Endothelial cell of umbilical vein (primary cell): ENCODE data around the gene LRRC8E.

Source experiments
- EZH2 ChIP-seq: IDR thresholded peaks from 2 replicates; pipeline ENCODE4 v1.6.1; 2012; ENCODE audit warnings: borderline replicate concordance, low read depth, mild to moderate bottlenecking, moderate library complexity, low read length, inconsistent platforms; ENCODE audit not compliant: severe bottlenecking
- FOS ChIP-seq: IDR thresholded peaks from 2 replicates; pipeline ENCODE4 v1.6.1; 2011; ENCODE audit warnings: mild to moderate bottlenecking, low read length, moderate library complexity, borderline replicate concordance; ENCODE audit not compliant: insufficient read depth
- GATA2 ChIP-seq: IDR thresholded peaks from 2 replicates; pipeline ENCODE4 v1.7.0; 2011; ENCODE audit warnings: low read depth, mild to moderate bottlenecking, moderate library complexity, mixed read lengths, low read length; ENCODE audit not compliant: insufficient read length, insufficient read depth
- JUN ChIP-seq: IDR thresholded peaks from 2 replicates; pipeline ENCODE4 v1.6.1; 2011; ENCODE audit warnings: borderline replicate concordance, low read depth; ENCODE audit not compliant: insufficient read length, insufficient read depth
- MYC ChIP-seq: IDR thresholded peaks from one replicate; pipeline ENCODE4 v1.6.1; 2011; ENCODE audit warnings: mild to moderate bottlenecking, low read depth, low read length
- POLR2A ChIP-seq: IDR thresholded peaks from 2 replicates; pipeline ENCODE4 v1.6.1; 2012; ENCODE audit warnings: low read depth, mild to moderate bottlenecking, control low read depth, low read length
- POLR2AphosphoS5 ChIP-seq: IDR thresholded peaks from 2 replicates; pipeline ENCODE4 v1.6.1; 2012; ENCODE audit warnings: low read depth, mild to moderate bottlenecking, control low read depth, low read length, moderate library complexity; ENCODE audit not compliant: insufficient read depth
- TF ChIP-seq, protein P1 (sequence below), 2 donors: IDR thresholded peaks; 1 replicate in 1 of 2; 2 replicates in 1 of 2; pipeline ENCODE4 v1.5.1; 2011; ENCODE audit warnings: low read length in 2 of 2, mild to moderate bottlenecking in 2 of 2, moderate library complexity in 2 of 2, control low read depth in 1 of 2, inconsistent platforms in 1 of 2, low read depth in 1 of 2; ENCODE audit not compliant: insufficient read depth in 1 of 2; ENCODE audit errors: extremely low read depth in 1 of 2
- TF ChIP-seq, protein P2 (sequence below): IDR thresholded peaks from 2 replicates; pipeline ENCODE4 v1.6.1; 2011; ENCODE audit not compliant: insufficient read depth, insufficient read length

- TF ChIP-seq, protein P1, sequence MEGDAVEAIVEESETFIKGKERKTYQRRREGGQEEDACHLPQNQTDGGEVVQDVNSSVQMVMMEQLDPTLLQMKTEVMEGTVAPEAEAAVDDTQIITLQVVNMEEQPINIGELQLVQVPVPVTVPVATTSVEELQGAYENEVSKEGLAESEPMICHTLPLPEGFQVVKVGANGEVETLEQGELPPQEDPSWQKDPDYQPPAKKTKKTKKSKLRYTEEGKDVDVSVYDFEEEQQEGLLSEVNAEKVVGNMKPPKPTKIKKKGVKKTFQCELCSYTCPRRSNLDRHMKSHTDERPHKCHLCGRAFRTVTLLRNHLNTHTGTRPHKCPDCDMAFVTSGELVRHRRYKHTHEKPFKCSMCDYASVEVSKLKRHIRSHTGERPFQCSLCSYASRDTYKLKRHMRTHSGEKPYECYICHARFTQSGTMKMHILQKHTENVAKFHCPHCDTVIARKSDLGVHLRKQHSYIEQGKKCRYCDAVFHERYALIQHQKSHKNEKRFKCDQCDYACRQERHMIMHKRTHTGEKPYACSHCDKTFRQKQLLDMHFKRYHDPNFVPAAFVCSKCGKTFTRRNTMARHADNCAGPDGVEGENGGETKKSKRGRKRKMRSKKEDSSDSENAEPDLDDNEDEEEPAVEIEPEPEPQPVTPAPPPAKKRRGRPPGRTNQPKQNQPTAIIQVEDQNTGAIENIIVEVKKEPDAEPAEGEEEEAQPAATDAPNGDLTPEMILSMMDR (IDR thresholded peaks at IDR 0.05; ENCODE audit: extremely low read depth in 1 of 2, insufficient read depth in 1 of 2, low read depth in 1 of 2, low read length in 2 of 2), result no peak
- TF ChIP-seq POLR2A, result no peak
- TF ChIP-seq JUN, result no peak
- no peak for TF ChIP-seq POLR2AphosphoS5
- TF ChIP-seq EZH2, result no peak
- no peak for TF ChIP-seq FOS
- TF ChIP-seq GATA2, result no peak
- TF ChIP-seq, protein P2, sequence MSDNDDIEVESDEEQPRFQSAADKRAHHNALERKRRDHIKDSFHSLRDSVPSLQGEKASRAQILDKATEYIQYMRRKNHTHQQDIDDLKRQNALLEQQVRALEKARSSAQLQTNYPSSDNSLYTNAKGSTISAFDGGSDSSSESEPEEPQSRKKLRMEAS, result no peak
- TF ChIP-seq MYC, result no peak
These were observed 11.6 kb downstream of the LRRC8E start for GRCh38 chr19:7899751-7900378.
